Stimulated activated CD8-positive, alpha-beta memory T cell treated with anti-CD3 and anti-CD28 coated beads, Interleukin-15, amount 100 ng/mL, for 4 hours (primary cell): ENCODE measurements around the gene STRAP.
"Not testable (repeated sequence)": the region's sequence is repeated elsewhere in the genome, so short reads cannot be mapped to it uniquely, and the experiment has no call there.

Experiments
- DNase-seq, 2 donors: peaks; one replicate each; pipeline ENCODE4 v3.0.0-alpha.2; 2020; ENCODE audit warnings: low read depth in 2 of 2

STRAP gene

GRCh38 chr12:15924956-15925355 lies 42.8 kb downstream of the STRAP start:
- no peak for DNase-seq

DNA sequence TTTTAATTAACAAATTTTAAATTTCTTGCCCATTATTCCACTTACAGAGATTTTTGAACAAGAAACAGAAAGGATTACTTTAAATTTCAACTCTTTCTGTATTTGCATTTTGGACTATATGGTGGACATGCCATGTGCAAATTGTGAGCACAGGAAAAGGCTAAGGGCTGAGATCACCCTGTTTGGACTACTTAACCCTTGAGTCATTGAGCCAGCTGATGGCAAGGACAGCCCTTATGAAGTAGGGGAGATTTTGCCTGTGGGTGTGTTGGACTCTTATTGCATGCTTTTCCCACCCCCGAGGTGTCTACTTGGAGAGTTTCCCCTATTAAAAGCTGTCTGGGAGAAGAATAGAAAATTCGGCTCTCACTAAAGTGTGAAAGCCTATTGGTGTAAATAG lies 46.2 kb downstream of the STRAP start:
- DNase-seq, result no peak

DNA sequence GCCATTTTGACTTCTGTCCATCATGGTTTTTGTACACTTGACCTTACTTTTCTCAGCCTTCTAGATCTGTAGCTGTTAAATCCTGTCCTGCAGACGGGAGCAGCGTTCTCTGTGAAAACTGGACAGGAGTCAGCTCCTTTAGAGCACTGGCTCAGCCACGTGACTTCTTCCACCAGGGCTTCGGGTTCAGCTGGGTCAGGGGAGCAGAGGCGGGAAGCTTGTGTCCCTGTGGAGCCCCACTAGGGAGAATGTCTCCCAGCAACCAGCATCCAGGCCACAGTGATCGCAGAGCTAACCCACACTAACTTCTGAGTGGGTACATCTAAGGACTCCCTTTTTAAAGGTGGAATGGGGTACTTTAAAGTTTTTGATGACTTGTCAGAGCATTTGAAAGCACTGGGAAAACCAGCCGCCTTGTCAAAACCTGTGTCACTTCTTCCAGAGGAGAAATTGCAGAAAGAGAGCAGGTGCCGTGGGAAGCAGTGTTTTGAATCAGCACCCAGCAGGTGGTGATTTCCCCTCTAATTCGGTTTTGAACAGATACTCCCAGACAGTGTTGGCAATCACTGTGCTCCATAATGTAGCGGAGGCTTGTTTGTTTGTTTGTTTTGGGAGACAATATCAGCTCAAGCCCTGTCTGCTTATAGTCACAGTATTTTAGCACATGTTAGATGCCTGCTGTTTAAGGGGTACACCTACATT lies 46.8 kb downstream of the STRAP start:
- no peak for DNase-seq

GRCh38 chr12:15931590-15932053 lies 49.4 kb downstream of the STRAP start:
- DNase-seq, result no peak

DNA sequence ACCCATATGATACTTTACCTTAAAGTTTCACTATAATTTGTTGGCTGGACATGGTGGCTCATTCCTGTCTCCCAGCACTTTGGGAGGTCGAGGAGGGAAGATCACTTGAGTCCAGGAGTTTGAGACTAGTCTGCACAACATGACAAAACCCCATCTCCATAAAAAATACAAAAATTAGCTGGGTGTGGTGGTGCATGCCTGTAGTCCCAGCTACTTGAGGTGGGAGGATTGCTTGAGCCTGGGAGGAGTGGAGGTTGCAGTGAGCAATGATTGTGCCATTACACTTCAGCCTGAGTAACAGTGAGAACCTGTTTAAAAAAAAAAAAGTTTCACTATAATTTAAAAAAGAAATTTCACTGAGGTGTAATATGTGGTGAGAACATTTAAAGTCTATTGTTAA lies 50.1 kb downstream of the STRAP start:
- DNase-seq, result no peak

DNA sequence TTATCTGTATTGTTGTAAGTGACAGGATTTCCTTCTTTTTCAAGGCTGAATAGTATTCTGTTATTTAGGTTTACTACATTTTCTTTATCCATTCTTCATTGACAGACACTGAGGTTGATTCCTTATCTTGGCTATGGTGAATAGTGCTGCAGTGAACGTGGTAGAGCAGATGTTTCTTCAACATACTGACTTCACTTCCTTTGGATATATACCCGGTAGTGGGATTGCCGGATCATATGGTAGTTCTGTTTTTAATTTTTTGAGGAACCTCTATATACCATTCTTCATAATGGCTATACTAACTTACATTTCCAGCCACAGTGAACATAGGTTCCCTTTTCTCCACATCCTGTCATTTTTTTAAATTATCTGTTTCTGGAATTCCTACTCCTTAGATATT lies 50.8 kb downstream of the STRAP start:
- DNase-seq, result no peak

DNA sequence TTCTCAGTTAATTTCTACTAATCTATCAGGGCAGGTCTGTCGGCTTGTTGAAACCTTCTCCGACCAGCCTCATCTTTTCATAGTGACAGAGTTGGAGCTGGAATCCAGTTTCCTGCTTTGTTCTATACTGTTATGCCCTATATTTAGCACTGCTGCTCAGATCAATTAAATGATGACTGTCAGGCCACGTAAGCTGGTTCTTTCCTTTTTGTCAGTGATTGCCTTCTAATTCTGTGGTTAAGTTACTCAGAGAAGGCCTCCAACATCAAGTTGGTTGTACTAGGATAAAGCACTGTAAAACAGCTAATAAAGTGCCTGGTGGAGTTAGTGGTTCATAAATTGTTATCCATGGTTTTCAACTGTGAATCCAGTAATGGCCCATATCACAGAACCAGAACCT lies 51.6 kb downstream of the STRAP start:
- no peak for DNase-seq

GRCh38 chr12:15936751-15937150 lies 54.6 kb downstream of the STRAP start:
- no peak for DNase-seq

DNA sequence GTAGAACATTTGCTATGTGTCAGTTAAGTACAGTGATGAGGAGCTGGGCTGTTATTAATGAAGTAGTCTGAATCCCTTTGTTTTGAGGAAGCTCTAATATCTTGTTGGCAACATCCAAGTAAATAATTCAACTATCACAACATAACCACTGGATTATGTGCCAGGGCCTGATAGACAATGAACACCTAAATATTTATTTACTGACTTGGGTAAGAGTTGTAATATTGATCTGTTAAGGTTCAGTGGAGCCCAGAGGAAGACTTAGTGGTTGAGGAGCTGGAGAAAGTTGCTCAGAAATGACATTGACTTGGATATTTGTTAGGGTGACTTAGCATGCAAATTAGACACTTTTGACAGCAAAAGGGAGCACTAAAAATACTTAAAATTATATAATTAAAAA lies 55.7 kb downstream of the STRAP start:
- DNase-seq, result no peak

GRCh38 chr12:15939111-15939510 lies 56.9 kb downstream of the STRAP start:
- no peak for DNase-seq

DNA sequence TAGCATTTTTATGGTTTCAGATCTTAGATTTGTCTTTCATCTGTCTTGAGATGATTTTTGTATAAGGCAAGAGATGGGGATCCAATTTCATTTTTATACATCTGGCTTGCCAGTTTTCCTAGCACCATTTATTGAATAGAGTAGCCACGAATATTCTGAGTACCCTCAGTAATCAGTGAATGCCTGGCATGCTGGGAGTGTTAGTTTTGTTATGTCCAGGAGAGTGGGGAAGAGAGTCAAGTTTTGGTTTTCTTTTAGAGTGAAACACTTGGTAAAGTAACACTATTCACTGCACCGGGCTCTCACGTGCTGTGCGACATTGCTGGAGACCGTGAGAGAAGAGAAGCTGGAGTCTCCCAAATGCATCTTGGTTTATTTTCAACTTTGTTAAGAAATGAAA lies 60.3 kb downstream of the STRAP start:
- no peak for DNase-seq

DNA sequence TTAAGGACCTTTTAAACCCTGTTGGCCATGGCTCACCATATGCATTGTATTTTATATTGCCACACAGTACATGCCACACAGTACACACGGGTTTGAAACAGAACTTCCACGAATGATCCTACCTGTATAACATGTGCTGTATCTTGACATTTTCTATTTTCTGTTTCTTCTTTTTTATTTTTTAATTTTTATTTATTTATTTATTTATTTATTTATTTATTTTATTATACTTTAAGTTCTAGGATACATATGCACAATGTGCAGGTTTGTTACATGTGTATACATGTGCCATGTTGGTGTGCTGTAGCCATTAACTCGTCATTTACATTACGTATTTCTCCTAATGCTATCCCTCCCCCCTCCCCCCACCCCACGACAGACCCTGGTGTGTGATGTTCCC lies 61.3 kb downstream of the STRAP start:
- DNase-seq, result not testable (repeated sequence)

DNA sequence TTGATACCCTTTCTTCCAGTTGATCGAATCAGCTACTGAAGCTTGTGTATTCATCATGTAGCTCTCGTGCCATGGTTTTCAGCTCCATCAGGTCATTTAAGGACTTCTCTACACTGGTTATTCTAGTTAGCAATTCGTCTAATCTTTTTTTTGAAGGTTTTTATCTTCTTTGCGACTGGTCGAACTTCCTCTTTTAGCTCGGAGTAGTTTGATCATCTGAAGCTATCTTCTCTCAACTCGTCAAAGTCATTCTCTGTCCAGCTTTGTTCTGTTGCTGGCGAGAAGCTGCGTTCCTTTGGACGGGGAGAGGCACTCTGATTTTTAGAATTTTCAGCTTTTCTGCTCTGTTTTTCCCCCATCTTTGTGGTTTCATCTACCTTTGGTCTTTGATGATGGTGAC lies 66.3 kb downstream of the STRAP start:
- DNase-seq, result not testable (repeated sequence)
